ENCODE results near the gene TRMT61A.

Gene TRMT61A

DNA sequence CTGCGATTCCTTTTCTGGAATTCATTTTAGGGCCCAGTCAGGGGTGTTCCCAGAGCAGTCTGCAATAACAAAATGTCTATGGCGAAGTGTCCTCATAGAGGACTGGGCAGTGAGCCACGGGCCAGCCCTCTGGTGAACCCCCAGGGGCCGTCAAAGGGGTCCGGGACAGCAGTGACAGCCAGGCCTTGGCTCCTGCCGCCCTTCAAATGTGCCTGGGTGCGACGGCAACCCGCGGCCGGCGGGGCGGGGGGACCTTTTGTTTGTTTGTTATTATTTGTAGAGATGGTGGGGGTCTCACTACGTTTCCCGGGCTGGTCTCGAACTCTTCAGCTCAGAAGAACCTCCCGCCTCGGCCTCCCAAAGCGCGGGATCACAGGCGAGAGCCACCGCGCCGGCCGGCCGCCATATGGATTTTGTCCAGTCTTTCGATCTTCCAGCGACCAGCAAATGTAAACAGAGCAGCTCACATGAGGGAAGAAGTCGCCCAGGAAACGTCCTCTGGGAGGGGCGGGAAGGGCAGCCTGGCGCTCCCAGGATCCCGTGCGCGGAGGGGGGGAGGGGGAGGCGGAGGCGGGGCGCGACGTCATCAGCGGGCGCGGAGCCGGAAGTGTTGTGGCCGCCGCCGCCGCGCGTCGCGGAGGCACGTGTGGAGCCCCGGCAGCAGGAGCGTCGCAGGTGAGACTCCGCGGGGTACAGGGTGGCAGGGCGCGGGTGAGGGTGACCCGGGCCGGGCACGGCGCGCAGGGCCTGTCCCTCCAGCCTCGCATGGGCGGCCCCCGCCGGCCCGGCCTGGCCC, at the start of gene TRMT61A:
TRMT61A (plus strand) TSS at position 610 of the 796 bp plus-strand sequence. CDS start 783 bp downstream, outside the sequence.
- Histone ChIP-seq H3K9me3 (ENCODE audit: control insufficient read depth, insufficient read depth, low read length) (no peaks in the 10 kb centered on the region), H3K9ac (ENCODE audit: low read depth, low read length) (peak within 1 kb of the TSS; percentile 89), H3K4me1 (ENCODE audit: insufficient read depth, low read length) (no peaks in the 10 kb centered on the region; the same call in 1 of the 2 replicates), H3K36me3 (ENCODE audit: insufficient read depth, low read length) (no peaks in the 10 kb centered on the region; the same call in 1 of the 2 replicates)

GRCh38 chr14:103480595-103480994, 48.4 kb upstream of the TRMT61A start:
- peaks cover 28% of the 10 kb centered on the region for H3K36me3 ChIP-seq (ENCODE audit: insufficient read depth, low read length)
- H3K9ac ChIP-seq (ENCODE audit: low read depth, low read length) = no peak overlapping the region
- H3K4me1 ChIP-seq (ENCODE audit: insufficient read depth, low read length) = no peaks in the 10 kb centered on the region
- no peaks in the 10 kb centered on the region for H3K9me3 ChIP-seq (ENCODE audit: control insufficient read depth, insufficient read depth, low read length)

GRCh38 chr14:103483600-103483999, 45.4 kb upstream of the TRMT61A start:
- H3K9me3 ChIP-seq (ENCODE audit: control insufficient read depth, insufficient read depth, low read length) = no peaks in the 10 kb centered on the region
- H3K9ac ChIP-seq (ENCODE audit: low read depth, low read length) = no peak overlapping the region
- H3K36me3 ChIP-seq (ENCODE audit: insufficient read depth, low read length) = peaks cover 15% of the 10 kb centered on the region
- no peaks in the 10 kb centered on the region for H3K4me1 ChIP-seq (ENCODE audit: insufficient read depth, low read length)

DNA sequence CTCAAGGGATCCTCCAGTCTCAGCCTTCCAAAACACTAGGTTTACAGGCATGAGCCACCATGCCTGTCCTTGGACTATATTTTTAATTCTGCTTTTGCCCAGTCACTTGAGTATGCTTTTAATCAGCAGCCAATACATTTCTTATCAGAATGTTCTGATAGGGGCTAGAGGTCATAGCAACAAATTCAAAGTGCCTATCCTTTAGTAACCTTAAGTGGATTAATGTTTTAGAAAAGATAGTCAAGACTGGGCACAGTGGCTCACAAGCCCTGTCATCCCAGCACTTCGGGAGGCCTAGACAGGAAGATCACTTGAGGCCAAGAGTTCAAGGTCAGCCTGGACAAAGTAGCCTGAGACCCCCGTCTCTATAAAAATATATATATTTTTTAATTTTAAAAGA, 43.5 kb upstream of the TRMT61A start:
- Histone ChIP-seq H3K36me3 (ENCODE audit: insufficient read depth, low read length) (peaks cover 16% of the 10 kb centered on the region), H3K4me1 (ENCODE audit: insufficient read depth, low read length) (no peaks in the 10 kb centered on the region), H3K9me3 (ENCODE audit: control insufficient read depth, insufficient read depth, low read length) (no peaks in the 10 kb centered on the region), H3K9ac (ENCODE audit: low read depth, low read length) (no peak overlapping the region)

DNA sequence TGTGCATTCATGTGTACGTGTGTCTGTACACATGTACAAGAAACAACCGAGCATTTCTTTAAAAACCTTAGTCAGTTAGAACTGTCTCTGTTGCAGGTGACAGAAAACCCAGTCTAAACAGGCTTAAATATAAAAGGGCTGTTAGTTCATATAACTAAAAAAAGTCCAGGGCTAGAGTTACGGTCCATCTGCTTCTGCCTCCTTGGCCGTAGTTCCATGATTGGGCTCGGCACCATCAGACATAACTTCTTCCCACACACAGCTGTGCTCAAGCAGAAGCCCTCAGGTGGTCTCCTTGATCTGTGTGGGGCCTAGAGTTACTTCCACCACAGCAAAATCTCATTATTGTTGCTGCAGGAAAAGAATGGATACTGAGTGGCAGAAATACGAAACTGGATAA, 40.9 kb upstream of the TRMT61A start:
- Histone ChIP-seq H3K4me1 (ENCODE audit: insufficient read depth, low read length) (no peaks in the 10 kb centered on the region), H3K9me3 (ENCODE audit: control insufficient read depth, insufficient read depth, low read length) (no peaks in the 10 kb centered on the region), H3K36me3 (ENCODE audit: insufficient read depth, low read length) (peaks cover 19% of the 10 kb centered on the region), H3K9ac (ENCODE audit: low read depth, low read length) (no peak overlapping the region)

DNA sequence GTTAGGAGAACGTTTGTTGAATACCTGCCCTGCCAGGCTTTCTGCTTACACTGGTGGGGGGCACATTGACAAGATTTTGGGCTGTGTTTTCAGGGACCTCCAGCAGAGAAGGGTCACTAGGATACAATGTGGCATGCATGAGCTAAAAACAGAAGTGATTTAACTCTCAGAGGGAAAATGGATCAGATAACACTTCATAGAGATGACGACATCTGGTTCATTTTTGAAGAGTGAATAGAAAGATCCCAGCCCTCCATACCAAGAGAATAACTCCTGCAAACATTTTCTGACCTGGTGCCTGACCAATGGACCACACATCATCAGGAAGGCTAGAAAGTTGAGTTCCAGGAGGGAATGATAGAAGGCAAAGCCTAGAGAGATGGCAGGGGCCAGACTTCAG, 40.0 kb upstream of the TRMT61A start:
- no peaks in the 10 kb centered on the region for H3K4me1 ChIP-seq (ENCODE audit: insufficient read depth, low read length)
- H3K9ac ChIP-seq (ENCODE audit: low read depth, low read length) = no peak overlapping the region
- H3K36me3 ChIP-seq (ENCODE audit: insufficient read depth, low read length) = peaks cover 19% of the 10 kb centered on the region
- no peaks in the 10 kb centered on the region for H3K9me3 ChIP-seq (ENCODE audit: control insufficient read depth, insufficient read depth, low read length)

GRCh38 chr14:103489621-103490020, 39.4 kb upstream of the TRMT61A start:
- peaks cover 19% of the 10 kb centered on the region for H3K36me3 ChIP-seq (ENCODE audit: insufficient read depth, low read length)

DNA sequence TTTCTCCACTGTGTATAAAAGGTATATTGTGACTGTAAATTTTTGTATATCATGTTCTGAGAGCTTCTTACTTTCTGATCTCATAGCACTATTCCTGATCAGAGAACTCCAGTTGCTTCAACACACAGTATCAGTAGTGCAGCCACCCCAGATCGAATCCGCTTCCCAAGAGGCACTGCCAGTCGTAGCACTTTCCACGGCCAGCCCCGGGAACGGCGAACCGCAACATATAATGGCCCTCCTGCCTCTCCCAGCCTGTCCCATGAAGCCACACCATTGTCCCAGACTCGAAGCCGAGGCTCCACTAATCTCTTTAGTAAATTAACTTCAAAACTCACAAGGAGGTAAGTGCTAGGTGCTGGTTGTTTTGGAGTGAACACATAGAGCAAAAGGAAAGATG, 37.3 kb upstream of the TRMT61A start:
- H3K4me1 ChIP-seq (ENCODE audit: insufficient read depth, low read length) = no peaks in the 10 kb centered on the region

More at GRCh38 chr14:103489621-103490020, 39.4 kb upstream of the TRMT61A start:
- no peaks in the 10 kb centered on the region for H3K9me3 ChIP-seq (ENCODE audit: control insufficient read depth, insufficient read depth, low read length)
- no peaks in the 10 kb centered on the region for H3K4me1 ChIP-seq (ENCODE audit: insufficient read depth, low read length)
- no peak overlapping the region for H3K9ac ChIP-seq (ENCODE audit: low read depth, low read length)

DNA sequence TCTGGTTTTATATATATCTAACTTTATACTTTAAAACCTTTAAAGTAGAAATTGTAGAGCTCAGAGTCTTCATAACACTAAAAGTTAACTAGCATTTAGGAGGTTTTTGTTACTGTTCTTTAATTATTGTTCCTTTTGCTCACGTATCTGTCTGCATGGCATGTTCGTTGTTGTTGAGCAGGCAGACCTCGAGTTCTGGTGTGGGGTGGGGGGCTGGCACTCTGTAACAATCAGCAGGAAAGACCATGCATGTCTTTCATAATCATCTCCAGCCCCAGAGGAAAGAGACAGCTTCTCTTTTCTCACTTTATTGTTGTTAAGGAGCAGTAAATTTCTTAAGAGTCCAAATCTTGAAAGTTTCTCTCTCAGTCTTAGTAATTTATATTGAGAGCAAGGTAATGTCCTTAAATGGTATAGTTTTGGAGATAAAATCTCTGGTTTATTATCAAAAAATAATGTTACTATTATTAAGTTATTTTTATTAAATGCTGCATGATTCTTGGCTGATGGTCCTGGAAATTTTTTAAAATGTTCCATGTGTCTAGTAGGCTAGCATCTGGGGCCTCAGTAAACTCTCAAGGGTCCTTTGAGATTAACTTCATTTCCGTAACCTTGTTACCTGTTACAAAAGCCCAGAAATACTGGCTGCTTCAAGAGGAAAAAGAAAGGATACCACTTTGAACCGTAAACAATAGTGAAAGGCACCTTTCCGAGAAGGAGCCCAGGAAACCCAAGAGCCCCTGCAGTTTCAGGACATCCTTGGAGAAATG, 36.7 kb upstream of the TRMT61A start:
- Histone ChIP-seq H3K36me3 (ENCODE audit: insufficient read depth, low read length) (peaks cover 16% of the 10 kb centered on the region), H3K9me3 (ENCODE audit: control insufficient read depth, insufficient read depth, low read length) (no peaks in the 10 kb centered on the region), H3K9ac (ENCODE audit: low read depth, low read length) (no peak overlapping the region), H3K4me1 (ENCODE audit: insufficient read depth, low read length) (no peaks in the 10 kb centered on the region)

More for the DNA sequence above, 37.3 kb upstream of the TRMT61A start:
- peaks cover 16% of the 10 kb centered on the region for H3K36me3 ChIP-seq (ENCODE audit: insufficient read depth, low read length)
- no peaks in the 10 kb centered on the region for H3K9me3 ChIP-seq (ENCODE audit: control insufficient read depth, insufficient read depth, low read length)
- H3K9ac ChIP-seq (ENCODE audit: low read depth, low read length) = no peak overlapping the region

- no peaks in the 10 kb centered on the region for H3K9me3 ChIP-seq (ENCODE audit: control insufficient read depth, insufficient read depth, low read length)
- no peak overlapping the region for H3K9ac ChIP-seq (ENCODE audit: low read depth, low read length)
- H3K4me1 ChIP-seq (ENCODE audit: insufficient read depth, low read length) = peaks cover 4% of the 10 kb centered on the region; the same call in 1 of the 2 replicates
- peaks cover 9% of the 10 kb centered on the region; the same call in 1 of the 2 replicates for H3K36me3 ChIP-seq (ENCODE audit: insufficient read depth, low read length)
These were observed 33.1 kb upstream of the TRMT61A start for GRCh38 chr14:103495854-103496253.

DNA sequence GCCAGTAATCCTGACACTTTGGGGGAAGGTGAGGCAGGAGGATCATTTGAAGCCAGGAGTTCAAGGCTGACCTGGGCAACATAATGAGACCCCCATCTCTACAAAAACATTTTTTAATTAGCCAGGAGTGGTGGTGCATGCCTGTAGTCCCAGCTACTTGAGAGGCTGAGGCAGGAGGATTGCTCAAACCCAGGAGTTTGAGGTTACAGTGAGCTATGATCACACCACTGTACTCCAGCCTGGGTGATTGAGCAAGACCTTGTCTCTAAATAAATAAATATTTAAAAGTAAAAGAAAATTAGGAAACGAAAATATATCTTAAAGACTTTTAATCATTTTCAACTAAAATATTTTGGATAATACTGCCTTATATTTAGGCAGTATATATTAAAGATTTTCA, 32.2 kb upstream of the TRMT61A start:
- H3K9ac ChIP-seq (ENCODE audit: low read depth, low read length) = no peak overlapping the region
- no peaks in the 10 kb centered on the region for H3K9me3 ChIP-seq (ENCODE audit: control insufficient read depth, insufficient read depth, low read length)
- peaks cover 4% of the 10 kb centered on the region; the same call in 1 of the 2 replicates for H3K4me1 ChIP-seq (ENCODE audit: insufficient read depth, low read length)
- peaks cover 7% of the 10 kb centered on the region for H3K36me3 ChIP-seq (ENCODE audit: insufficient read depth, low read length)

- no peaks in the 10 kb centered on the region for H3K9me3 ChIP-seq (ENCODE audit: control insufficient read depth, insufficient read depth, low read length)
- H3K36me3 ChIP-seq (ENCODE audit: insufficient read depth, low read length) = peaks cover 17% of the 10 kb centered on the region
- H3K4me1 ChIP-seq (ENCODE audit: insufficient read depth, low read length) = peaks cover 4% of the 10 kb centered on the region; the same call in 1 of the 2 replicates
- H3K9ac ChIP-seq (ENCODE audit: low read depth, low read length) = no peak overlapping the region
These were observed 29.3 kb upstream of the TRMT61A start for GRCh38 chr14:103499709-103500108.

DNA sequence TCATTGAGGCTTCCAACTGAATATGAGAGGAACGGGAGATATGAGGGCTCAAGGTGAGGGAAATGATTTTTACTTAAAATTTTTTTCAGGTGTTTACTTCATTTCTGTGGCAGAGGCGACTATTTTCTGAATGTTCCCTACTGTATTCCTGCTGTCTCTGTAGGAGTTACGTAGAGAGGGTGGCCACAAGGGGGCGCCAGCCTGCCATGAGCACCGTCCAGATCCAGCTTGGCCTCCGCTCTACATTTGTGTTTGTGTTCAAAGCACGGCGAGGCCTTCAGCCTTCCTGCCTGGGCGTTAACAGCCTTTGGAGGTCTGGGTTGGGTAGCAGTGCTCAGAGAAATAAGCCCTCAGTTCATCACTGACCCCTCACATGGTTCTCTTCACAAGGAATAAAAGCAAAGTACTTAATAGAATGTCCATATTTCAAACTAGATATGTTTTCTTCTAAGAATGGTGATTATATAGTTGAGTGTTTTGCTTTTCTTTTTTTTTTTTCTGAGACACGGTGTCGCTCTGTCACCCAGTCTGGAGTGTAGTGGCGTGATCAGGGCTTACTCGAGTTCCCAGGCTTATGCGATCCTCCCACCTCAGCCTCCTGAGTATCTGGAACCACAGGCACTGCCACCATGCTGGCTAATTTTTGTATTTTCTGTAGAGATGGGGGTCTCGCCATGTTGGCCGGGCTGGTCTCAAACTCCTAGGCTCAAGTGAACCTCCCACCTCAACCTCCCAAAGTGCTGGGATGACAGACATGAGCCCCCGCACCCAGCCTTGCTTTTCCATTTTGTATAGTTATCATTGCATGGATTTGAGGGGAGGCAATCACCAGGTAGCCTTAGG, 28.6 kb upstream of the TRMT61A start:
- H3K4me1 ChIP-seq (ENCODE audit: insufficient read depth, low read length) = peaks cover 4% of the 10 kb centered on the region; the same call in 1 of the 2 replicates
- H3K9ac ChIP-seq (ENCODE audit: low read depth, low read length) = no peak overlapping the region
- no peaks in the 10 kb centered on the region for H3K9me3 ChIP-seq (ENCODE audit: control insufficient read depth, insufficient read depth, low read length)
- H3K36me3 ChIP-seq (ENCODE audit: insufficient read depth, low read length) = peaks cover 19% of the 10 kb centered on the region
